ENCODE measurements around the gene NFE2L1. TPM values are rescaled to one million over a fixed set of nuclear protein-coding genes. Genes with fewer than 3 reads are reported as not detected.

The NFE2L1 gene
- total RNA-seq, 1 experiment from 2014 or later = 161 TPM

GRCh38 chr17:48062273-48062672, 14.1 kb downstream of the NFE2L1 start:
- Histone ChIP-seq H2BK20ac (ENCODE audit: low read depth, low read length, poor library complexity, severe bottlenecking) (no peak overlapping the region), H3K4ac (ENCODE audit: low read depth, low read length) (no peak overlapping the region), H2BK15ac (ENCODE audit: low read depth, low read length) (no peak overlapping the region), H2AFZ (ENCODE audit: low read length) (no peak overlapping the region), H3T11ph (ENCODE audit: low read length) (no peak overlapping the region), H2BK120ac (ENCODE audit: low read depth, low read length, poor library complexity, severe bottlenecking) (no peak overlapping the region), H4K8ac (replicated peaks; ENCODE audit: insufficient read length, low read depth, low read length) (no peak overlapping the region), H3K27me3 (ENCODE audit: insufficient read depth, low read length) (no peaks in the 10 kb centered on the region), H3K18ac (ENCODE audit: insufficient read length, low read depth, low read length) (no peak overlapping the region), H3K27ac (ENCODE audit: insufficient read length, low read depth, low read length) (no peak overlapping the region), H3K23ac (ENCODE audit: insufficient read length, low read depth, low read length) (no peak overlapping the region), H3K79me2 (ENCODE audit: insufficient read depth, low read length) (no peaks in the 10 kb centered on the region; the same call in 1 of the 2 replicates), H3K4me1 (ENCODE audit: insufficient read depth, low read length) (no peaks in the 10 kb centered on the region; the same call in 1 of the 2 replicates), H4K5ac (ENCODE audit: insufficient read length, low read depth, low read length) (no peak overlapping the region), H3K79me1 (ENCODE audit: insufficient read depth, low read depth, low read length, poor library complexity, severe bottlenecking) (no peaks in the 10 kb centered on the region), H3K14ac (ENCODE audit: insufficient read depth, low read length) (no peak overlapping the region), H3K9ac (ENCODE audit: extremely low read depth, insufficient read length, low read length) (no peak overlapping the region), H2AK5ac (ENCODE audit: insufficient read length, low read length) (no peak overlapping the region), H2BK5ac (ENCODE audit: insufficient read length, low read length) (no peak overlapping the region), H4K91ac (ENCODE audit: insufficient read length, low read depth, low read length) (no peak overlapping the region), H4K20me1 (ENCODE audit: control insufficient read depth, insufficient read depth, insufficient read length) (no peaks in the 10 kb centered on the region), H3K9me3 (ENCODE audit: control insufficient read depth, low read depth, low read length) (no peaks in the 10 kb centered on the region), H3K23me2 (ENCODE audit: insufficient read length, low read depth, low read length, poor library complexity, severe bottlenecking) (no peaks in the 10 kb centered on the region), H3K56ac (ENCODE audit: insufficient read length, low read depth, low read length) (no peak overlapping the region), H3K4me2 (ENCODE audit: insufficient read depth, insufficient read length, low read length) (no peak overlapping the region), H2BK12ac (ENCODE audit: insufficient read length, low read depth, low read length) (no peak overlapping the region)
- no CpG with 5 or more reads among the region's 7 CpGs for WGBS (ENCODE audit: extremely low coverage, insufficient read length, low lambda C conversion rate)
- Mint-ChIP-seq H3K27ac (peak overlapping the region in 1 of 3 experiments; percentile 79; a peak in 2 of 7 replicates), H3K9me3 (no peaks in the 10 kb centered on the region), H3K27me3 (ENCODE audit: low read depth) (no peaks in the 10 kb centered on the region; the same call in 1 of the 2 replicates), H3K36me3 (ENCODE audit: insufficient read depth in 1 of 3, low read depth in 3 of 3) (peaks cover 48 to 92% (median 71%) of the 10 kb centered on the region in 3 experiments), H3K4me3 (no peak overlapping the region), H3K4me1 (peaks cover 25 to 32% of the 10 kb centered on the region in 2 experiments)
- no peak for DNase-seq
- TF ChIP-seq CTCF (conservative IDR thresholded peaks at IDR 0.05) = no peak

All from H9 (cell line).